ENCODE results near the gene UBA5.

DNA sequence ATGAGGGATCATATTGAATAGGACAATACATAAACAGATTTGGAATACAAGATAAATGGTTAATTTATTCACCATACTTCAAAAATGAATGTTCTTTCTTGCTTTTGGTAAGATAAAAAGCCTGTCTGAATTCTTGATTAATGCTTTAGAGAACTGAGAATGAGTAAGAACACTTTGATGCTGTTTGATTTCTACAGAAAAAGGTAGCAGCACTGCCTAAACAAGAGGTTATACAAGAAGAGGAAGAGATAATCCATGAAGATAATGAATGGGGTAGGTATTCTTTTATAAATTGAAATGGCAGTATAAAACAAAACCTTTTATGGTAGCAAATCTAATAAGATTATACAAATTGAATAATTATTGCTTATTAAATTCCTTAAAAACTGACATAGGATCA, 15.3 kb downstream of the UBA5 start:
- no peak for TF ChIP-seq EZH2 (IDR thresholded peaks at IDR 0.05; ENCODE audit: insufficient read depth, low read length)
- TF ChIP-seq, protein P1, sequence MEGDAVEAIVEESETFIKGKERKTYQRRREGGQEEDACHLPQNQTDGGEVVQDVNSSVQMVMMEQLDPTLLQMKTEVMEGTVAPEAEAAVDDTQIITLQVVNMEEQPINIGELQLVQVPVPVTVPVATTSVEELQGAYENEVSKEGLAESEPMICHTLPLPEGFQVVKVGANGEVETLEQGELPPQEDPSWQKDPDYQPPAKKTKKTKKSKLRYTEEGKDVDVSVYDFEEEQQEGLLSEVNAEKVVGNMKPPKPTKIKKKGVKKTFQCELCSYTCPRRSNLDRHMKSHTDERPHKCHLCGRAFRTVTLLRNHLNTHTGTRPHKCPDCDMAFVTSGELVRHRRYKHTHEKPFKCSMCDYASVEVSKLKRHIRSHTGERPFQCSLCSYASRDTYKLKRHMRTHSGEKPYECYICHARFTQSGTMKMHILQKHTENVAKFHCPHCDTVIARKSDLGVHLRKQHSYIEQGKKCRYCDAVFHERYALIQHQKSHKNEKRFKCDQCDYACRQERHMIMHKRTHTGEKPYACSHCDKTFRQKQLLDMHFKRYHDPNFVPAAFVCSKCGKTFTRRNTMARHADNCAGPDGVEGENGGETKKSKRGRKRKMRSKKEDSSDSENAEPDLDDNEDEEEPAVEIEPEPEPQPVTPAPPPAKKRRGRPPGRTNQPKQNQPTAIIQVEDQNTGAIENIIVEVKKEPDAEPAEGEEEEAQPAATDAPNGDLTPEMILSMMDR (IDR thresholded peaks at IDR 0.05; ENCODE audit: insufficient read depth, low read depth, low read length) = no peak

Measured in astrocyte (in vitro differentiated cells and primary cell).